Osteocyte (in vitro differentiated cells): ENCODE measurements around the gene MYO1D. TPM values are rescaled to one million over a fixed set of nuclear protein-coding genes. Genes with fewer than 3 reads are reported as not detected.

ENCODE experiments used
- DNase-seq: peaks from one replicate; pipeline ENCODE4 v3.0.0; 2021; ENCODE audit warnings: mixed read lengths; ENCODE audit not compliant: unreplicated experiment; ENCODE audit errors: extremely low spot score
- H3K27ac Mint-ChIP-seq: one replicate; pipeline ENCODE4 v1.8.0; 2021; ENCODE audit warnings: mild to moderate bottlenecking, mixed read lengths; ENCODE audit not compliant: unreplicated experiment
- H3K27me3 Mint-ChIP-seq: one replicate; pipeline ENCODE4 v1.8.0; 2021; ENCODE audit warnings: mixed read lengths; ENCODE audit not compliant: unreplicated experiment
- H3K36me3 Mint-ChIP-seq: one replicate; pipeline ENCODE4 v1.8.0; 2021; ENCODE audit warnings: mixed read lengths; ENCODE audit not compliant: unreplicated experiment
- H3K4me1 Mint-ChIP-seq: one replicate; pipeline ENCODE4 v1.8.0; 2021; ENCODE audit warnings: mixed read lengths; ENCODE audit not compliant: unreplicated experiment
- H3K4me3 Mint-ChIP-seq: one replicate; pipeline ENCODE4 v1.8.0; 2021; ENCODE audit warnings: mild to moderate bottlenecking, moderate library complexity, mixed read lengths; ENCODE audit not compliant: unreplicated experiment
- H3K9me3 Mint-ChIP-seq: one replicate; pipeline ENCODE4 v1.8.0; 2021; ENCODE audit warnings: mixed read lengths; ENCODE audit not compliant: unreplicated experiment
- total RNA-seq: library from RNA; stranded (reverse); gene quantifications from 2 replicates; pipeline ENCODE4 v1.2.1, GENCODE V29; 2021
- TF ChIP-seq, protein P1 (sequence below): fragments of 200-600 bp; sonication (generic); IDR thresholded peaks from 2 replicates; pipeline ENCODE4 v1.5.0; 2021; ENCODE audit warnings: antibody characterized with exemption, mild to moderate bottlenecking, moderate library complexity

MYO1D gene
- total RNA-seq, 1 donor from 2014 or later: 19.1 TPM

DNA sequence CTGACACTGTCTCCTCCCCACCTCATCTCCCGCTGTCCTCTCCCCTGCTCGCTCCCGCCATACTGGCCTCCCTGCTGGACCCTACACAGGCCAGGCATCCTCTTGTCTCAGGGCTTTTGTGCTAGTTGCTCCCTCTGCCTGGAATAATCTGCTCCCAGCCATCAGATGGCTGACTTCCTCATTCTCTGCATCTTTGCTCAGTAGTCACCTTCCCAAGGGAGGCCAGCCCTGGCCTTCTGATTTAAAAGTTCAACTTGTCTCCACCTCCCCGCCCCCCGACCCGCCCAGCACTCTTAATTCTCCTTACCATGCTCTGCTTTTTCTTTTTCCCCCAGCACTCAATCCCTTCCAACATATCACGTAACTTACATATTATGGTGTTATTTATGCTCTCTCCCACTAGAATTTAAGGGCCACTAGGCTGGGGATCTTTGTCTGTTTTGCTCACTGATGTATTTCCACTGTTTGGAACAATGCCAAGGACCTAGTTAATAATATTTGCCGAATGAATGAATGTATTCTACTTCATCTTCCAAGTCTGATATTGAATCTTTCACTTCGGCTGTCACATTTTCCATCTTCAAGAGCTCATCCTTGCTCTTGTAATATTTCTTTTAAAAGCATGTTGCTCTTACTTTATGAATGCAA, 211.9 kb downstream of the MYO1D start:
- H3K4me1 Mint-ChIP-seq: no peaks in the 10 kb centered on the region
- H3K27ac Mint-ChIP-seq: no peak overlapping the region
- H3K36me3 Mint-ChIP-seq: no peaks in the 10 kb centered on the region
- DNase-seq: no peak
- no peak overlapping the region for H3K4me3 Mint-ChIP-seq
- TF ChIP-seq, protein P1, sequence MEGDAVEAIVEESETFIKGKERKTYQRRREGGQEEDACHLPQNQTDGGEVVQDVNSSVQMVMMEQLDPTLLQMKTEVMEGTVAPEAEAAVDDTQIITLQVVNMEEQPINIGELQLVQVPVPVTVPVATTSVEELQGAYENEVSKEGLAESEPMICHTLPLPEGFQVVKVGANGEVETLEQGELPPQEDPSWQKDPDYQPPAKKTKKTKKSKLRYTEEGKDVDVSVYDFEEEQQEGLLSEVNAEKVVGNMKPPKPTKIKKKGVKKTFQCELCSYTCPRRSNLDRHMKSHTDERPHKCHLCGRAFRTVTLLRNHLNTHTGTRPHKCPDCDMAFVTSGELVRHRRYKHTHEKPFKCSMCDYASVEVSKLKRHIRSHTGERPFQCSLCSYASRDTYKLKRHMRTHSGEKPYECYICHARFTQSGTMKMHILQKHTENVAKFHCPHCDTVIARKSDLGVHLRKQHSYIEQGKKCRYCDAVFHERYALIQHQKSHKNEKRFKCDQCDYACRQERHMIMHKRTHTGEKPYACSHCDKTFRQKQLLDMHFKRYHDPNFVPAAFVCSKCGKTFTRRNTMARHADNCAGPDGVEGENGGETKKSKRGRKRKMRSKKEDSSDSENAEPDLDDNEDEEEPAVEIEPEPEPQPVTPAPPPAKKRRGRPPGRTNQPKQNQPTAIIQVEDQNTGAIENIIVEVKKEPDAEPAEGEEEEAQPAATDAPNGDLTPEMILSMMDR: no peak
- H3K27me3 Mint-ChIP-seq: peaks cover 4% of the 10 kb centered on the region
- peaks cover 4% of the 10 kb centered on the region for H3K9me3 Mint-ChIP-seq

DNA sequence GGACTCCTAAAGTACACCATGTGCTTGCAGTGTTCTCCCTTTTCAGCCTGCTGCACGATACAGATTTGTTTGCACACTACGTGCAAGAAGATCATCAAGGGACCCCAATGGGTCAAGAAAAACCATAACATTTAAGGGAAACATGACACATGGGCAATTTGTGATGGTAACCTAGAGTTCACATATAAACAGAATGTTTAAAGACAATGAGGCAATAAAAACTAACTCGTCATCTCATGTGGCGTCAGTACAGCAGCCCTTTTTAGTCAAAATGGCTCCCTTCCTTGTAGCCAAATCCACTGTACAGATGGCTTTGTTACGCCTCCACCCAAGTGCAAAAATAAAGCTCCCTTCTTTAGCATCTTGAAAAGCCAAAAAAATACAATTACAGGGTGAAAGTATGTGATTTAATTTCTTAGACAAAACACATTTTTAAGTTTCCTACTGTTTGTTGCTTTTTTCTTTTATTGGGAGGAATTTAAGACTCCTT, 216.4 kb downstream of the MYO1D start:
- Mint-ChIP-seq H3K4me1 (no peaks in the 10 kb centered on the region), H3K9me3 (peaks cover 4% of the 10 kb centered on the region), H3K27me3 (peaks cover 5% of the 10 kb centered on the region), H3K4me3 (no peak overlapping the region), H3K27ac (no peak overlapping the region), H3K36me3 (no peaks in the 10 kb centered on the region)
- TF ChIP-seq, protein P1: no peak
- DNase-seq: no peak

DNA sequence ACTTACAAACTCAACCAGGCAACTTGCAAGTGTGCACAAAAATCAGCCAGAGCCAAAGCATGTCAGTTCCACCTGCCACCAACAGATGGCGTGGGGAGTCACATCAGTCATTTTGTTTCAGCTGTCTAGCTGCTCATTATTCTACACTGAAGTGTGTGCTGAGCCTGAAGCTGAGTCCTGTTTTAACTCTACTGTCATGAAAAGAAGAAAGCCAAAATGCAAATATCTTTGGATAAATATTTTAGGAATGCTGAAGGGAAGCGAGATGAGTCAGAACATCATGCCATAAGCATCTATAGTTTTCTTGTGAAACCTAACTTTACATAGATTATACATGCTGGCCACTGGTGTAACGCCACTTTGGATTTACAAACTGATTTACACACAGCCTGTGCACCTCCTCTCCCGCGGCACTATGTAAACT, 217.5 kb downstream of the MYO1D start:
- Mint-ChIP-seq H3K36me3 (no peaks in the 10 kb centered on the region), H3K27ac (no peak overlapping the region)

DNA sequence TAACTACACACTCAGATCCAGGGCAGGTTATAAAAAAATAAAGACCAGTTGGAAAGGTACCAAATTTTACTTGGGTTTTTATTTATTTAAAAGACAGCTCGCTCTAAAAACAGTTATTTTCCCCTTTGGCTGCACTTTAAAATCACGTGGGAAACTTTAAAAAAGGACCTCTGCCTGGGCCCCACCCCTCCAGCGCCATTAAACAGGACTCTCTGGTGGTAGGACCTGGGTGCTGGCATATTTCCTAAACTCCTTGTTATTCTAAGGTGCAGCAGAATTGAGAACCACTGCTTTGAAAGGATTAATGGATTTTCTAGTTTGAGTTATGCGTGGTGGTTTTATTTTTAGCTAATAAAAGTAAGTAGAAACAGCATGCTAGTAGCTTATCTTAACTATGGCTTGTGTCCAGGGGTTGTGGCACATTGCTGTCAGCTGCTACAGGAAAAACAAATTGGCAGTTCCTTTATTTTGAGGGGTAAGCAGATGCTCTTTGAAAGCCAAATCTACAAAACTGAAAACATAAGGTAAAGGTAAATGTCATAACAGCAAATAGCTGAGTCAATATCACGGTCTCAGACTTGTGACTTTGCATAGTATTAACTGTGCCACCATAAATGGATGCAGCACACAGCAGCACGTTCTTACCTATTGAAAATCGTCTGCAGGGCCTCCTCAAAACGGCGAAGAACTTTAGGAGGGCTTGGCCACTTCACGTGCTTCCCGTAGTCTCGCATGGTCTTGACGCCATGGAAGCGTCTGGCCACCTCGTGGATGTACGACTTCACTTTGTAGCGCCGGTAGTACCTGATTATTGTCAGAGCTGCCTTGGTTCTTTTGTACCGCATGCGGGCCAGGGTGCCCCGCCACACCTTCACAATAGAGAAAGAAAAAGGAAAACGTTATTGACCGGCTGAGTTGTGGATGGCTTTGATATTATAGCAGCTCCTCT, 218.2 kb downstream of the MYO1D start:
- no peaks in the 10 kb centered on the region for H3K4me1 Mint-ChIP-seq
- H3K4me3 Mint-ChIP-seq: no peak overlapping the region

More for the DNA sequence above, 217.5 kb downstream of the MYO1D start:
- H3K4me3 Mint-ChIP-seq: no peak overlapping the region
- TF ChIP-seq, protein P1: peak; percentile 88
- H3K4me1 Mint-ChIP-seq: no peaks in the 10 kb centered on the region
- no peaks in the 10 kb centered on the region for H3K9me3 Mint-ChIP-seq
- DNase-seq: peak; percentile 89
- peaks cover 5% of the 10 kb centered on the region for H3K27me3 Mint-ChIP-seq

More for the DNA sequence above, 218.2 kb downstream of the MYO1D start:
- Mint-ChIP-seq H3K27me3 (peaks cover 5% of the 10 kb centered on the region), H3K36me3 (no peaks in the 10 kb centered on the region), H3K9me3 (no peaks in the 10 kb centered on the region), H3K27ac (no peak overlapping the region)
- TF ChIP-seq, protein P1: no peak
- DNase-seq: no peak
